GM19455 (cell line): ENCODE results near the gene ZFX.
A peak's percentile ranks its signal among the peaks of the same experiment; 100 is the strongest.
"Not testable (repeated sequence)": the region's sequence is repeated elsewhere in the genome, so short reads cannot be mapped to it uniquely, and the experiment has no call there.

Experiments
- ATAC-seq: cut with Tn5 transposase; IDR thresholded peaks from one replicate; pipeline ENCODE4 v1.9.1; 2021; ENCODE audit not compliant: unreplicated experiment

ZFX gene

DNA sequence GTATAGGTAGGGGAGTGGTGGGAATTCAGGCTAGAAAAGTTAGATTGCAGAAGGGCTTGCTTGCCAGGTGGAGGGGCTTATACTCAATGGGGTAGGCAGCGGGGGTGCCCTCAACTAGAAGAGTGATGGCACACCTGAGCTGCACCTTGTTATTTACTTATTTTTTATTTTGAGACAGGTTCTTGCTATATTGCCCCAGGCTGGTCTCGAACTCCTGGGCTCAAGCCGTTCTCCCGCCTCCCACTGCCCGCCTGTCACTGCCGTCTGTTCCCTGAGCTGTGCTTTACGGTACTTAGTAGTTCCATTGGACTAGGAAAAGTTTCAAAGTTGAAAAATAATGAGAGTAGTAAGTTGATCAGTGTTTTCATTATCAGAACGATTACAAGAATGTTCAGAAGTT lies 2.0 kb downstream of the ZFX start:
- ATAC-seq: no peak

DNA sequence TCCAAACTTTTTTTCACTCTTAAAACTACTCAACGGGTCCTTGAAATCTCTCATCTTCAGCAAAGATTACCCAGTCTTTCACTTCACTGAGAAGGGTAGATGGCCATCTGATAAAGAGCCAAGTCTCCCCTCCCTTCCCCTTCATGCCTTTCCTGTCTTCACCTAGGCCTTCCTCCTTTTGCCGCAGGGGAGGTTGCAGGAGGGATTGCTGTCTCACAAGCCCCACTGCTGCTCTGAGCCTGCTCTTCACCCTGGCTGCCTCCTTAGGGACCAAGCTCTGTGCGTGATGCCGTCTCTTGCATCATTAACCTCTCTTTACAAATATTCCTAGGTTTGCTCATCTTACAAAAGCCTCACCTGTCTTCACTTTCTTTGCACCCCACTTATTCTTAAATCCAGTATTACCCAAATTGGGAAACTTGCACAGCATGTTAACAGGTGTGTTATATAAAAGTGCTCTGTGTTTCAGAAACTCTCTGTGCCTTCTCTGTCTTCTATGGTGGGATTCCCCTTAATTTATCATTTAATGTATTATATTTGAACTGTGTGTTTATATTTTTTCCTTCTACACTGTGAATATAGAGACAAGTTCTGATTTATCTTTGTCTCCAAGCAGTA lies 3.8 kb downstream of the ZFX start:
- no peak for ATAC-seq

DNA sequence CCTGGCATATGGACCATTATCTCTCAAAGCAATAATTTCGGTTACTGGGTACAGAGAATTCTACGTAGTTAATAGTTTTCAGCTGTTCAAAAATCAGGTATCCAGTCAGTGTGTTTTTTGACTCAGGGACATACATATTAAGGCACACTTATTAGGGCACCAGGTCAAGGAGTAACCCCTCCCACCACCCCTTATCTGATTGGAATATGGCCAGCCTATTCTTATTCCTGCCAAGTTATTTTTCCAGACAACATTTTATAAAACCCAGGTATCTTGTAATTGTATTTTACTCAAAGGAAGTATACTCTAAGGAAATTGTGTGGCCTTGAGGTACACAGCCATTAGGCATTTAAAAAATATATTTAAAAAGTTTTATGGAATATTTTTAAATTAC lies 4.3 kb downstream of the ZFX start:
- no peak for ATAC-seq

DNA sequence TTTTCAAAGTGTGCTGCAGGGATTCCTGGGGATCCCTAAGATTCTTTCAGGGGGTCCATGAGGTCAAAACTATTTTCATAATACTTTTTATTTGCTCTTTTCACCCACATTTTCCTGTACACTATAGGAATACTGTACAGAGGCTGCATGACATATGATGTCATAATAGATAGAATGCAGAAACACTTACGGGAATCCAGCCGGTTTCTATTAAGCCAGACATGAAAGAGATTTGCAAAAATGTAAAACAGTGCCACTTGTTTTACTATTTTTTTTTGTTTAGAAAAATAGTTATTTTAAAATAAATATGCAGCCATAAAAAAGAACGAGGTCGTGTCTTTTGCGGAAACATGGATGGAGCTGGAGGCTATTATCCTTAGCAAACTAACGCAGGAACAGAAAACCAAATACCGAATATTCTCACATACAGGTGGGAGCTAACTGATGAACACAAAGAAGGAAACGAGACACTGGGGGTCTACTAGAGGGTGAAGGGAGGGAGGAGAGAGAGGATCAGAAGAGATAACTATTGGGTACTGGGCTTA lies 5.0 kb downstream of the ZFX start:
- no peak for ATAC-seq

DNA sequence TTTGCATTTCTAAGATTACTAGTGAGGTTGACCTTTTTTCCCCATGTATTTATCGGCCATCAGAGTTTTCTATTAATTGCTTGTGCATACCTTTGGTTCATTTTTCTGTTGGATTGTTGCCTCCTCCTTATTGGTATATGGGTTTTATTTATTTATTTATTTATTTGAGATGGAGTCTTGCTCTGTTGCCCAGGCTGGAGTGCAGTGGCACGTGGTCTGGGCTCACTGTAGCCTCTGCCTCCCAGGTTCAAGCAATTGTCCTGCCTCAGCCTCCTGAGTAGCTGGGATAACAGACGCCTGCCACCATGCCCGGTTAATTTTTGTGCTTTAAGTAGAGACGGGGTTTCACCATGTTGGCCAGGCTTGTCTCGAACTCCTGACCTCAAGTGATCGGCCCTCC lies 6.2 kb downstream of the ZFX start:
- ATAC-seq: not testable (repeated sequence)

DNA sequence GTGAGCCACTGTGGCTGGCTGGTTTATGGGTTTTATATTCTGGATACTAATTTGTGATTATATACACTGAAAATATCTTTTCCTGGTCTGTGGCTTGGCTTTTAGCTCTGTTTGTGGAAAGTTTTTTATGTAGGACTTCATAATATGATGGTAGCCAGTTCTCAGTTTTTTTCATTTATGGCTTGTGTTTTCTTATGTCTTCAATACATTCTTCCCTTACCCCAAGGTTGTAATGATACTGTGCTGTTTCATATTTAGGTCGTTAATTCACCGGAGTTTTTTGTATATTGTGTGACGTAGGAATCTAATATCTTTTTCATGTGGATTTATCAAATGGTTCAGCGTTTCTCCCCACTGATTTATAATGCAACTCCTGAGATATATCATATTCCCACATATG lies 6.6 kb downstream of the ZFX start:
- no peak for ATAC-seq

DNA sequence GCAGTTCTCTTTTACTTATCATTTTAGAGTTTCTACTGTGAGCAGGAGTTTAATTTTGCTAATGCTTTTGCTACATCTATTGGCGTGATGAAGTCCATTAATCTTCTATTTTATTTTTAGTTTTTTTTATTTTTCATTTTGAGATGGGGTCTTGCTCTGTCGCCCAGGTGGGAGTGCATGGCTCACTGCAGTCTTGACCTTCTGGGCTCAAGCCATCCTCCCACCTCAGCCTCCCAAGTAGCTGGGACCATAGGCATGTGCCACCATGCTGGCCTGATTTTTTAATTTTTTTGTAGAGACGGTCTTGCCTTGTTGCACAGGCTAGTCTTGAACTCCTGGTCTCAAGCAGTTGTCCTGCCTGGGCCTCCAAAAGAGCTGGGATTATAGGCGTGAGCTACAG lies 9.4 kb downstream of the ZFX start:
- no peak for ATAC-seq

DNA sequence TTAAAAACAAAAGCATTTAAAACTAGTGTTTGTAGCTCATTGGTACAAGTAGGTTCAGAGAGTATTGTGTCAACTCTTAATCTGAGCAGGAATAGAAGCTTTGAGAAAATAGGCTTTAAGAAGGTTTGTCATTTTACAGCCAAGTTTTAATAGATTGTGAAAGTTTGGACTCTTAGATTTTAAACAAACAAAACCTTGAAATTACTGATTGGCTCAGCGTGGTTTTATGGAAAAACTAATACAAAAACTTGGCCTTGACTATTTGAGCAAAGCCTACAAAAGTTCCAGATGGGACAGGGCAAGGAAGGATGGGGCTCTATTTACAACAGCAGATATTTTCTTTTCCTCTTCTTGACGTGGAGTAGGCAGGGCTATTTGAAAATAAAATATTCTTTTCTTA lies 16.5 kb downstream of the ZFX start:
- no peak for ATAC-seq

DNA sequence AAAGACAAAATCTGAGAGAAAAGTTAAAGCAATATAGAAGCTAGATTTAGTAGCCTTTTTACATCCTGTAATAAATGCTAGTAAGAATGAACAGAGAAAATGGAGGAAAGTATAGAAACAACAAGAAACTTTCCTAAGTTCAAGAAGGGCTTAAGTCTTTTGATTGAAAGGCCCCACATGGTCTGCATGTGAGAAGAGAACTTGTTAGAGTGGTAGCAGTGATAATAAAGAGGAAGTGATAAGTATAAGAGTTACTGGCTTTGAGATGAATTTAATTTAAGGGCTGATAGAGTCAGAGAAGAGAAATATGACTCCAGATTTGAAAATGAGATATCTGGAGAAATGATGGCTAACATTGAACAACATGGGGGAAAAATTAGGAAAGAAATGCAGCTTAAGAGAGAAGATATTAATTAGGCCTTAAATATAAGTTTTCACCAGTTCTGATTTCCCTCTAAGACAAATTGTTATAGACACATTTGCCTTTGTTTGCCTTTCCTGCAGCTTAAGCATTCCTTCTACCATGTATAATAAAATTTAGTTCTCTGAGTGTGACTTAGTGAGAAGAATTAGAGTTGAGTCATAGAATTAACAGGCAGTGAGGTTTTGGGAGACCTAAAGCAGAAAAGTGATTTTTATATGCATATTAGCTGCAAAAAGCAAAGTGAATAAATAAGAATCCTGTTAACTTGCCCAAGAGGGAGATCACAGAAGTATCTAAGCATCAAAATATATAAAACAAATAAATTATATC lies 18.4 kb downstream of the ZFX start:
- ATAC-seq: no peak

DNA sequence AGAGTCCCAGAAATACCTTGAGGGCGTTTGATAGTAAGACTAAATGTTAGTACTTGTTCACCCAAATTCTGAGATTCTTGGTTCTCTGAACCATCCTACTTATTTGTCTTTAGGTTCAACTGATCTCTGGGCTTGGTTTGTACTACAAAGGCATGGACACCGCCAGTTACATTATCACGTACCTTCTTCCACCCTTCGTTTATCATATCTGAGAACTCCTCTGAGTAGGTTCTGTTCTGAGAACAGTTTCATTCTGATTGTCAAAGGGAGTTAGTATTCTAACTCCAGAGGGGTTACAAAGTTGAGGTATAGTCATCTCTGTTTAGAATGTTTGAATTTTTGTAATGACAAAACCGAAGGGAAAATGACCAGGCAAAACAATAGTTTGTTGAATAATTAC lies 19.3 kb downstream of the ZFX start:
- peak; percentile 78 for ATAC-seq

DNA sequence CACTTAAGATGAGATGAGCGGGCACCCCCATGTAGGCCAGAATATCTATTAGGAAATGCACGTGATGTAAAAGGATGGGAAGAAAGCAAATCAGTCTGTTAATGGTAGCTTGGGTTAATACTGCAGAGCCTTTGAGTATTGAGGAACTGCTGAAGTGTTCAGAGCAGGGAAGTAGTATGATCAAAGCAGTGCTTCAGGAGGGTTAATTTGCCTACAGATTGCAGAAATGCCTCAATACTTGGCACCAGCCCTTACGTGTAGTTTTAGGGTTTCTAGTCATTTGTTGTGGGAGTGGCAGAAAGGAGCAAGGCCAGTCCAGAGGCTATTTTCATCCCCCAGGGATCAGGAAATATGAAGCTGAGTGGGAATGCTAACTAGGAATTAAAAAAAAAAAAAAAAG lies 19.7 kb downstream of the ZFX start:
- ATAC-seq: peak; percentile 71

DNA sequence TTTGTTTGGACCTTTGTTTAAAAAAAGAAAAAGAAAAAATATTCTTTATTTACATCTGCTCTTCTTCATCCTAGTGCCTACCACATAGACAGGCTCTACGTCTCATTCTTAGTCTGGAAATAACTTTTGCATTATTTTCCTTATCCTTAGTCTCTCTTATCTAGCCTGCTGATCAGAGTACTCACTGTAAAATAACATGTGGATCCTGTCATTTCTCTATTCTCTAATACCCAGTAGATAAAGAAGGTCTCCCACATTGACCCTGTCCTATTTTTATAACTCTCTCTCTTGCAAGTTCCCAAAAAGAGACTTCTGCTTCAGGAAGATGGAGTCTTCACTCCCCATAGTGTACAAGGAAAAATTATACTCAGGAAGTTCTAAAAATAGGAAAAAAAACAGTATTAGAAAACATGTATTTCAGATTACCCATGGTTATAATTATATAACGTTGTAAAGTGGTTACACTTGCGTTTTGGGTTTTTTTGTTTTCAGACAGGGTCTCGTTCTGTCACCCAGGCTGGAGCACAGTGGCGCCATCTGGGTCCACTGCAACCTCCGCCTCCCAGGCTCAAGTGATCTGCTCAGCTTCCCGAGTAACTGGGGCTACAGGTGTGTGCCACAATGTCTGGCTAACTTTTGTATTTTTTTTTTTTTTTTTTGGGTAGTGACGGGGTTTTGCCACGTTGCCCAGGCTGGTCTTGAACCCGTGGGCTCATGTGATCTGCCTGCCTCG lies 23.8 kb downstream of the ZFX start:
- no peak for ATAC-seq

DNA sequence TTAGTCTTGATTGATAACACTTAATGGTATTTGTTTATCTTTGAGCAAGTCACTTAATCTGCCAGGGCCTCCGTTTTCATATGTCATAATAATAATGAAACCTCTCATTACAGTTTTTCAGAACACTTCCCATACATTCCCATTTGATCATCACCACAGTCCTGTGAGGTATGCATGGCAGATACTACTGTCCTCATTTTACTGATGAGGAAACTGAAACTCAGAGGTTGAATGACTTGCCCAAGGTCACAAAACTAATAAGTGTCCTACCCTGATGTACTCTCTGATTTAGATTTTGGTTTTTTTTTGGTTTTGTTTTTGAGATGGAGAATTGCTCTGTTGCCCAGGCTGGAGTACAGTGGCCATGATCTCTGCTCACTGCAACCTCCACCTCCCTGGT lies 25.7 kb downstream of the ZFX start:
- ATAC-seq: no peak

DNA sequence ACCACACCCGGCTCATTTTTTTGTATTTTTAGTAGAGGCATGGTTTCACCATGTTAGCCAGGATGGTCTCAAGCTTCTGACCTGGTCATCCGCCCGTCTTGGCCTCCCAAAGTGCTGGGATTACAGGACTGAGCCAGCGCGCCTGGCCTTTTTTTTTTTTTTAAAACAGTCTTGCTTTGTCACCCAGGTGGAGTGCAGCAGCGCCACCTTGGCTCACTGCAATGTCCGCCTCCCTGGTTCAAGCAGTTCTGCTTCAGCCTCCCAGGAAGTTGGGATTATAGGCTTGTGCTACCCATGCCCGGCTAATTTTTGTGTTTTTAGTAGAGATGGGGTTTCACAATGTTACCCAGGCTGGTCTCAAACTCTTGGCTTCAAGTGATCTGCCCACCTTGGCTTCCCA lies 28.9 kb downstream of the ZFX start:
- ATAC-seq: no peak

DNA sequence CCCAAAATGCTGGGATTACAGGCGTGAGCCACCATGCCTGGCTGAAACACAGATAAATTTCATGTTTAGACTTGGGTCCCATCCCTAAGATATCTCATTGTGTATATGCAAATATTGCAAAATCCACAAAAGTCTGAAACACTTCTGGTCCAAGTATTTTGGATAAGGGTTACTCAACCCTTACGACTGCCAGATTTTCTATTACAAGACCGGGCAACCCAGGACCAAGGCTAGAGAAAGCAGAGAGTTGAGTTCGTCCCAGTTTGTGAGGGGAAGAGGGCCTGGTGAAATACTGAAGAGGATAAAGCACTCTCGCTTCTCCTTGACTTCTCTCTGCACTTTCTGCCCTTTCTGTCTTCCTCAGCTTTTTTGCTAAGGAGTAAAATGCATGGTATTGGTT lies 34.5 kb downstream of the ZFX start:
- ATAC-seq: no peak

DNA sequence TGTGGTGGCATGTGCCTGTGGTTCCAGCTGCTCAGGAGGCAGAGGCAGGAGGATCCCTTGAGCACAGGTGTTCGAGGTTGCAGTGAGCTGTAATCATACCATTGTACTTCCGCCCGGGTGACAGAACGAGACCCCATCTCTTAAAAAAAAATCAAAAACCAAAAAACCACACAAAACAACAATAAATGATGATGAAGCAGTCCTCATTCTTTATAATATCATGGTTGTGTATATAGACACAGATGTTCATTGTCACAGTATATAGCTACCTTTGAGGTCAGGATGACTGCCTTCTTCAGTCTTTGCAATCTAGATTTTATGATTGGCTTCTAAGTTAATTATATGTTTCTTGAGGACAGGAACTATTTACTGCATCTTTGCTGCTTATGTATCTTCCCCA lies 37.0 kb downstream of the ZFX start:
- no peak for ATAC-seq

DNA sequence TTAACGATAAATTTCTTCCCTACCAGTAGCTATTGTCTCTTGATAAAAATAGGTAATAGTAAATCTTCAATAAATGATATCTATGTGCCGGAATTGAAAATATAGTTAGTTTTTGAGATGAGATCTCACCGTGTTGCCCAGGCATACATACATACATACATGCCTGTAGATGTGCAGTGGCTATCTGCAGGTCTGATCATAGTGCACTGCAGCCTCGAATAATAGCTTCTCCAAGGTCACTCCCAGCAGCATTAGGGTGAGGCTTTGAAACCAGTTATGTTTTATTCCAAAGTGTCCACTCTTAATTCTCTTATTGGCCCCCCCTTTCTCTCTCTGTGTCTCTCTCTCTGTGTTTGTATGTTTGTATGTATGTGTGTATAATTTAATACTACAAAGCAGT lies 37.5 kb downstream of the ZFX start:
- ATAC-seq: no peak

DNA sequence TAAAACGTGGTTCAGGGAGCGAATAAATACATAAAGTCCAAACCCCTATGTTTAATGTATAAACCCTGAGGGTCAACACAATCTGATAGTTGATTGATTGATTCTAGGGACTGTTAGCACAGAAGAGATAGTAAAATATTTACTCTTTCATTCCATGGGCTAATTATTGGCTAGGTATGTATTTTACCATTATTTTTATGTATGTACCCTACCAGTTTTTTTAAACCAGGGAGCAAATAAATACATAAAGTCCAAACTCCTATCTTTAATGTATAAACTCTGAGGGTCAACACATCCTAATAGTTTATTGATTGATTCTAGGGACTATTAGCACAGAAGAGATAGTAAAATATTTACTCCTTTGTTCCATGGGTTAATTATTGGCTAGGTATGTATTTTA lies 40.0 kb downstream of the ZFX start:
- no peak for ATAC-seq

DNA sequence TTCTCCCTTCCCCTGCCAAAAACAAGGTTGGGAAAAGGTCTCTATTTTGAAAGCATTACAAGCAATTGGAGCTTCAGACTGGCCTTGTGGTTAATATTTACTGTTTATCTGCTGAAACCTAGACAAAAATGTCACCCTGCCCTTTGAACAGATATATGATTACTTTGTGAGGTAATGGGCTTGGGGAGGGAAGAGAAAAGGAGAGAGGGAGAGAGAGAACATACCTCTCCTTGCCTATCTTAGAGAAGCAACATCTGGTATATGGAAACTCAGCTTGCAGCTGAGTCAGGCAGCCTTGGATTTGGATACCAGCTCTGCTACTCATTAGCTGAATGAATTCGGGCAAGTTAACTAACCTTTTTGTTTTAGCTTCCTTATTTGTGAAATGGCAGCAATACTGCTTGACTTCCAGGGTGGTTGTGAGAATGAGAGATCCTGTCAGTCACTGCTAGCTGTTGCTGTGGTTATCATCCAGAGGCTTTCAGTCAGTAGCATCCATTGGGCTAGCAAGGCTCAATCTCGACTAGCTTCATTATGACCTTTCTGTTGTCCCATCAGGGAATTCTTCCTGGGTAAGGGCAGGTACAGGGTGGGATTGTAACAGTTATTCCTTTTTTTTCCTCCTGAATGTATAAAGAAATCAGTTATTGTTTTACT lies 41.1 kb downstream of the ZFX start:
- no peak for ATAC-seq

DNA sequence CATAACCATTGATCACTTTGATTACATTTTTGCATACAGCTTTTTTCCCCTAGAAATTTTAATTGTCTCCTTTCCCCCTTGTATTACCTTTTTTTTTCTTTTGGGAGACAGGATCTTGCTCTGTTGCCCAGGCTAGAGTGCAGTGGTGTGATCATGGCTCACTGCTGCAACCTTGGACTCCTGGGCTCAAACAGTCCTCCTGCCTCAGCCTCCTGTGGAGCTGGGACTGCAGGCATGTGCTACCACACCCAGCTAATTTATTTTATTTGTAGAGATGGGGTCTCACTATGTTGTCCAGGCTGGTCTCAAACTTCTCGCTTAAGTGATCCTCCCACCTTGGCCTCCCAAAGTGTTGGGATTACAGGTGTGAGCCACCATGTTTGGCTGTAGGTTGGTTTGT lies 47.0 kb downstream of the ZFX start:
- ATAC-seq: no peak

DNA sequence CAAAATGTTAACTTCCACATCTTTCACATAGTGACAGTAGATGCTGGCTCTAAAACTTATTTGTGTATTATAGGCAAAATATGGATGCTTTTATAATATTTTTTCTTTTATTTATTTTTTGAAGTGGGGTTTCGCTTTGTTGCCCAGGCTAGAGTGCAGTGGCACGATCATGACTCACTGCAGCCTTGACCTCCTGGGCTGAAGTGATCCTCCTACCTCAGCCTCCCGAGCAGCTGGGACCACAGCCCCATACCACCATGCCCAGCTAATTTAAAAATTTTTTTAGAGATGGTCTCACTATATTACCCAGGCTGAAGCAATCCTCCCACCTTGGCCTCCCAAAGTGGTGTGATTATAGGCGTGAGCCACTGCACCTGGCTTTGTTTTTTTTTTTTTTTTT lies 48.6 kb downstream of the ZFX start:
- no peak for ATAC-seq

DNA sequence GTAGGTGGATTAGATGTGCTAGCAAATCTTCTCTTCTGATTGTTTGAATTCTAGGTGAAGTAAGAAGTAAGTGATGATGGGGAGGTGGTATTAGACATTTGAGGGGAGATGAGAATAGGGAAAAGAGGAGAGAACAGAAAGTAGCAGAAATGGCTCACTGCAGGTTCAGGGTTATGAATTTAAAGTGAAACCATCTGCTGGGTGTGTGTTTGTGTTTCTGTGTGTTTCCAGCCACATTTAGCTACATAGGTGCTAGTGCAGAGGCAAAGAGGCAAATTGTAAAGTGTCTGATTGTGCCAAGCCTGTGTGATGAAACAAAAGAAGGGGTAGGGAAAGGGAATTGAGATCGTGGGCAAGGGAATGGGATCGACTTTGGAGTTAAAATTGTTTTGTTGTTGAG lies 50.6 kb downstream of the ZFX start:
- no peak for ATAC-seq
